OCI-M2 (cell line): Measurements from ENCODE around the gene MBNL1.

Experiments used
- DNase-seq: peaks from one replicate; lab custom pipeline; 2025; ENCODE audit not compliant: unreplicated experiment; lab: John Stamatoyannopoulos, UW

Gene MBNL1

GRCh38 chr3:152252755-152253154 is 16.0 kb upstream of the MBNL1 start:
- DNase-seq: no peak

- DNase-seq: no peak
These were observed 15.2 kb upstream of the MBNL1 start for GRCh38 chr3:152253514-152253913.

GRCh38 chr3:152254041-152254440 is 14.7 kb upstream of the MBNL1 start:
- no peak for DNase-seq

GRCh38 chr3:152255290-152255689 is 13.4 kb upstream of the MBNL1 start:
- no peak for DNase-seq

GRCh38 chr3:152256851-152257562 is 11.7 kb upstream of the MBNL1 start:
- DNase-seq: no peak

- DNase-seq: no peak
These were observed 11.1 kb upstream of the MBNL1 start for GRCh38 chr3:152257563-152258035.

GRCh38 chr3:152258448-152259393 is 10.0 kb upstream of the MBNL1 start:
- DNase-seq: no peak

- no peak for DNase-seq
These were observed 9.3 kb upstream of the MBNL1 start for GRCh38 chr3:152259468-152259867.

GRCh38 chr3:152260026-152260425 is 8.7 kb upstream of the MBNL1 start:
- no peak for DNase-seq

- no peak for DNase-seq
These were observed 8.2 kb upstream of the MBNL1 start for GRCh38 chr3:152260529-152260928.

GRCh38 chr3:152261329-152261728 is 7.4 kb upstream of the MBNL1 start:
- DNase-seq: no peak

GRCh38 chr3:152263711-152264110 is 5.0 kb upstream of the MBNL1 start:
- no peak for DNase-seq

GRCh38 chr3:152264378-152264777 is 4.4 kb upstream of the MBNL1 start:
- no peak for DNase-seq

GRCh38 chr3:152266221-152266995 is 2.3 kb upstream of the MBNL1 start:
- DNase-seq: no peak

- DNase-seq: no peak
These were observed 736 bp upstream of the MBNL1 start for GRCh38 chr3:152267831-152268554.

- no peak for DNase-seq
These were observed 514 bp downstream of the MBNL1 start for GRCh38 chr3:152269056-152269830.

GRCh38 chr3:152269831-152270734 is 1.4 kb downstream of the MBNL1 start:
- DNase-seq: no peak

- DNase-seq: no peak
These were observed 2.2 kb downstream of the MBNL1 start for GRCh38 chr3:152270937-152271336.
